ENCODE results near the gene SOHLH2.

SOHLH2 gene

DNA sequence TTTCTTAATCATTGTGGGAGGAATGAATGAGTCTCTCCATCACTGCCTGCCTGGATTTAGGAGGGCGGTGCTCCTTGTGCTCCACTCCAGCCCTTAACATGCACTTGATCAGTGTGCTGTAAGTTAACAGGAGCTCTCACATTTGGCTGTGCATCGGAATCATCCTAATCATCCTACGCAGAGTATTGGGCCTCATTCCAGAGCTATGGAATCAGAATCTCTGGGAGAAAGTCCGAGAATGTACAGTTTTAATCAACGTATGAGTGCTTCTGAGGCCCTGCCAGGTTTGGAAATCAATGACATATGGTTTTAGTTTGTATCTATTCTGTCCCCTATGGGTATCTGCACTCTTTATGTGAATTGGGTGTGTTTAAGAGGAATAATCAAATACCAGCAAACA lies 48.3 kb downstream of the SOHLH2 start:
- no peaks in the 10 kb centered on the region for H3K36me3 ChIP-seq
- H3K27ac ChIP-seq: no peak overlapping the region
- H3K4me1 ChIP-seq: peaks cover 0 to 11% (median 0%) of the 10 kb centered on the region in 10 experiments; a peak in 4 of 20 replicates
- no peaks in the 10 kb centered on the region for H4K20me1 ChIP-seq
- H3K9me3 ChIP-seq (replicated peaks in 1 of 11): no peaks in the 10 kb centered on the region
- TF ChIP-seq Cebpa-rat (IDR thresholded peaks at IDR 0.05): no peak
- H3K9ac ChIP-seq: no peak overlapping the region
- H3K4me3 ChIP-seq: no peak overlapping the region
- H3K27me3 ChIP-seq: no peaks in the 10 kb centered on the region
- H3K4me2 ChIP-seq: no peak overlapping the region

DNA sequence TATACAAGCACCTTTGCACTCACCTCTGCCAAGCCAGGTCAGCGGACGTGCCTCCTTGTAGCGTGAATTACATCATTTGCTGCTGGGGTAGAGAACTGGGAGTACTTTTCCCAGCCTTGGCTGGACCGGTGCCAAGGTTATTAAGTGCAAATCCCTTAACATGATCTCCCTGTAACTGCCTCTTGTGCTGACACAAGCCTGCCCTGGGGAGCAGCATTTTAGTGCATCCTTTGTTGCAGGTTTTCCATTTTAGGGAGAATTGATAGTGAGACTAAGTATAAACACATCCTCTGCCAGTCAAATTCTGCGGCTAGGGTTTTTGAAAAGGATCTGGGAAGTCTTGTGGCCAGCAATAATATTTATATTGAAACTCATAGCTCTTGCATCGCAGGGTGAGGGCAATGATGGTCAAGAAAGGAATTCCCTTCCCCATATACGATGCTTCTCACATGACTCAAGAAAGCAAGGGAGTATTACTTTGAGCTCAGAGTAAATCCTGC lies 50.5 kb downstream of the SOHLH2 start:
- H4K20me1 ChIP-seq: no peaks in the 10 kb centered on the region
- H3K27me3 ChIP-seq: no peaks in the 10 kb centered on the region
- H3K27ac ChIP-seq: no peak overlapping the region
- H3K4me2 ChIP-seq: no peak overlapping the region
- H3K9ac ChIP-seq: no peak overlapping the region
- H3K4me1 ChIP-seq: peaks cover 0 to 15% (median 0%) of the 10 kb centered on the region in 10 experiments; a peak in 4 of 20 replicates
- no peak overlapping the region for H3K4me3 ChIP-seq
- no peak for TF ChIP-seq Cebpa-rat (IDR thresholded peaks at IDR 0.05)
- H3K9me3 ChIP-seq (replicated peaks in 1 of 11): no peaks in the 10 kb centered on the region
- H3K36me3 ChIP-seq: no peaks in the 10 kb centered on the region

DNA sequence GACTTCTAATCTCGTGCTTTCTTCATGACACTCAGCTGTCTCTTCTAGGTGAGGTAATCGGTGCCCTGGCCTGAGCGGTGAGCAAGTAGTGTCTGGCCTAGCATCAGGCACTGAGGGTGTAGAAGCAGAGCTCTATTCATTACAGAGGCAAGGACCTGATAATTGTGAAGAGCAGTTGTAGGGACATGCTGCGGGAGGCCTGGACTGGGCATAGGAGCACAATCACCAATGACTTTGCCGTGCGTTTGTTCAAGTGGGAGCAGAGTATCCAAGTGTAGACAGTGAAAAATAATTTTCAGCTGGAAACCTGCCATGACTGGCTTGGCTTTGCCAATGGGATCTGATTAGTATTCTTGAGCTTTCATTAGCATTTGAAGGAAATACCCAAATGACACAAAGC lies 51.1 kb downstream of the SOHLH2 start:
- H3K4me1 ChIP-seq: peaks cover 0 to 15% (median 0%) of the 10 kb centered on the region in 10 experiments; a peak in 4 of 20 replicates
- H4K20me1 ChIP-seq: no peaks in the 10 kb centered on the region
- H3K4me2 ChIP-seq: no peak overlapping the region
- no peaks in the 10 kb centered on the region for H3K36me3 ChIP-seq
- H3K4me3 ChIP-seq: no peak overlapping the region
- no peaks in the 10 kb centered on the region for H3K9me3 ChIP-seq (replicated peaks in 1 of 11)
- no peaks in the 10 kb centered on the region for H3K27me3 ChIP-seq
- TF ChIP-seq Cebpa-rat (IDR thresholded peaks at IDR 0.05): no peak
- H3K9ac ChIP-seq: no peak overlapping the region
- H3K27ac ChIP-seq: no peak overlapping the region

GRCh38 chr13:36160297-36160696 lies 54.1 kb downstream of the SOHLH2 start:
- no peaks in the 10 kb centered on the region for H3K27me3 ChIP-seq
- H3K4me3 ChIP-seq: no peak overlapping the region

DNA sequence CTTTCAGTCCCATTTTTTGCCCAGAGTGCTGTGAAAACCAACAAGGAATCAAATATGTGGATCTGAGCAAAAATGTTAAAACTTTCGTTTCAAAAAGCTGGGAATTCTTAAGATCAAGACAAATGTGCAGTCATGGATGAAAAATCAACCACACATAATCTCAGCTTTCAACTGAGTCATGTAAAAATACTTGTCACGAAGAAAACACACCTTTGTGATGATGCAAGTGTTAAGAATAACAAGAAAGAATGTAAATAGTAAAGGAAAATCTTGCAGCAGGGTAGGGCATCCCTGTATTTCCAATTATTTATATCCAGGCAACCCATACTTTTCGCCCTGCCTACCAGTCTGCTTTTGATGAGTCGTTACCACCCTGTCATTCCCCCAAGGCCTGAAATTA lies 55.7 kb downstream of the SOHLH2 start:
- H3K27me3 ChIP-seq: no peaks in the 10 kb centered on the region
- H3K4me3 ChIP-seq: no peak overlapping the region
- no peaks in the 10 kb centered on the region for H3K36me3 ChIP-seq
- peaks cover 0 to 15% (median 0%) of the 10 kb centered on the region in 10 experiments; a peak in 4 of 20 replicates for H3K4me1 ChIP-seq
- H3K9me3 ChIP-seq (replicated peaks in 1 of 11): peaks cover 0 to 7% (median 0%) of the 10 kb centered on the region in 11 experiments; a peak in 1 of 22 replicates
- H3K4me2 ChIP-seq: no peak overlapping the region
- no peak overlapping the region for H3K27ac ChIP-seq
- no peaks in the 10 kb centered on the region for H4K20me1 ChIP-seq
- TF ChIP-seq Cebpa-rat (IDR thresholded peaks at IDR 0.05): no peak
- H3K9ac ChIP-seq: no peak overlapping the region

More at GRCh38 chr13:36160297-36160696, 54.1 kb downstream of the SOHLH2 start:
- no peak for TF ChIP-seq Cebpa-rat (IDR thresholded peaks at IDR 0.05)
- H3K9ac ChIP-seq: no peak overlapping the region
- peaks cover 0 to 15% (median 0%) of the 10 kb centered on the region in 10 experiments; a peak in 4 of 20 replicates for H3K4me1 ChIP-seq
- H4K20me1 ChIP-seq: no peaks in the 10 kb centered on the region
- no peaks in the 10 kb centered on the region for H3K36me3 ChIP-seq
- no peak overlapping the region for H3K27ac ChIP-seq
- no peak overlapping the region for H3K4me2 ChIP-seq
- H3K9me3 ChIP-seq (replicated peaks in 1 of 11): no peaks in the 10 kb centered on the region

- Histone ChIP-seq H4K20me1 (no peaks in the 10 kb centered on the region), H3K4me3 (no peak overlapping the region), H3K9ac (no peak overlapping the region), H3K36me3 (no peaks in the 10 kb centered on the region), H3K27ac (no peak overlapping the region), H3K9me3 (replicated peaks in 1 of 11) (peaks cover 0 to 7% (median 0%) of the 10 kb centered on the region in 11 experiments; a peak in 1 of 22 replicates), H3K4me2 (no peak overlapping the region), H3K27me3 (no peaks in the 10 kb centered on the region), H3K4me1 (peaks cover 0 to 15% (median 0%) of the 10 kb centered on the region in 10 experiments; a peak in 4 of 20 replicates)
- no peak for TF ChIP-seq Cebpa-rat (IDR thresholded peaks at IDR 0.05)
These were observed 56.9 kb downstream of the SOHLH2 start for GRCh38 chr13:36157480-36157879.

DNA sequence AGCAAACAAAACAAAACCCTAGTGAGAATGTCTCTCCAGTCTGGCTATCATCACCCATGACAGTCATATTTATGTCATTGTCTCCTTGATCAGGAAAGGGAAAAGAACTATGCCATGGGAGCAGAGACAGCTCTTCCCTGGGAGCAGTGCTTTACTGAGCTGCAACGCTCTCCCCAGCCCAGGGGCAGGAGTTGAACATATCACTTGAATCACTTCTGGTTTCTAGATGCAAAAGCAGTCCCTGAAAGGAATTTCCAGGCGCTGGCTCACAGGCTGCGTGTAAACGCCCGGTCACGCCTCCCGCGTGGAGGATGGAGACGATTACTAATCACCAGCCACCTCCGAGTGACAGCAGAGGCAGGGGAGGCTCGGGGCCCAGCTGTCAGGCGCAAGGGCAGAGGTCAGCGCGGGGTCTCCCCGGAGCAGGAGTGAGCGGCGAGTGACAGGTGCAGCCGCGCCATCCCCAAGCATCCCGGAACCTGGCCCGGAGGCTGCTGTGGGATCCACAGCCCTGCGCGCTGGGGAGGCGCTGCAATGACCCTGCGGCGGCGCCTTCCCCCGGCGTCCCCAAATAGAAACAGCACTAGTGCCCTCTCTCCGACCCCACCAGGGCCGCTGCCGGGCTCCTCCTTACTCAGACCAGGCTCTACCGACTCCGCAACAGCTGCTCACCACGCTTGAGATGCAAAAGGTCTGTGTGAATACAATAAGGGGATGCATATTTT lies 59.6 kb downstream of the SOHLH2 start:
- no peak for TF ChIP-seq Cebpa-rat (IDR thresholded peaks at IDR 0.05)
- Histone ChIP-seq H3K36me3 (no peaks in the 10 kb centered on the region), H4K20me1 (no peaks in the 10 kb centered on the region), H3K9me3 (replicated peaks in 1 of 11) (peaks cover 0 to 20% (median 6%) of the 10 kb centered on the region in 11 experiments; a peak in 4 of 22 replicates), H3K4me1 (no peaks in the 10 kb centered on the region), H3K27me3 (no peaks in the 10 kb centered on the region), H3K9ac (no peak overlapping the region), H3K27ac (no peak overlapping the region), H3K4me3 (no peak overlapping the region), H3K4me2 (no peak overlapping the region)

DNA sequence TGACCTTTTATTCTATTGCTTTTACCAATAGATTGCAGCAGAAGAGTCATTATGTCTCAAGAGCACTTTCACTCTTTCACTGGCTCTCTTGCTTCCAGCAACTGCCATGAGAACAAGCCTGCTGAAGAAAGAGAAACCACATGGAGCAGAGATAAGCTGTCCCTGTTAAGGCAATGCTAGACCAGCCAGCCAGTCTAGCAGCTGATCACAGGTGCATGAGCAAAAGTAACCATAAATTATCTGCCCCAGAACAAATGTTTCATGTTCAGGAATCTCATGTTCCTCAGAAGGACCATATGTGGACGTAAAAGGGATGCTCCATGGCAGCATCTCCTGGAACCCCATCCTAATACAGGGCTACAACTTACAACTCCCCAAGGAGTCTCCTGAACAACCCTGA lies 62.8 kb downstream of the SOHLH2 start:
- Histone ChIP-seq H3K4me1 (no peaks in the 10 kb centered on the region), H3K27ac (no peak overlapping the region), H3K9ac (no peak overlapping the region), H3K4me3 (no peak overlapping the region), H3K27me3 (no peaks in the 10 kb centered on the region), H3K36me3 (no peaks in the 10 kb centered on the region), H4K20me1 (no peaks in the 10 kb centered on the region), H3K9me3 (replicated peaks in 1 of 11) (peaks cover 0 to 20% (median 6%) of the 10 kb centered on the region in 11 experiments; a peak in 4 of 22 replicates), H3K4me2 (no peak overlapping the region)
- no peak for TF ChIP-seq Cebpa-rat (IDR thresholded peaks at IDR 0.05)

- Histone ChIP-seq H4K20me1 (no peaks in the 10 kb centered on the region), H3K9me3 (replicated peaks in 1 of 11) (peaks cover 0 to 20% (median 0%) of the 10 kb centered on the region in 11 experiments; a peak in 3 of 22 replicates), H3K36me3 (no peaks in the 10 kb centered on the region), H3K4me1 (no peaks in the 10 kb centered on the region), H3K27me3 (no peaks in the 10 kb centered on the region), H3K4me3 (no peak overlapping the region), H3K27ac (no peak overlapping the region), H3K9ac (no peak overlapping the region), H3K4me2 (no peak overlapping the region)
- TF ChIP-seq Cebpa-rat (IDR thresholded peaks at IDR 0.05): no peak
These were observed 65.9 kb downstream of the SOHLH2 start for GRCh38 chr13:36148446-36148845.

DNA sequence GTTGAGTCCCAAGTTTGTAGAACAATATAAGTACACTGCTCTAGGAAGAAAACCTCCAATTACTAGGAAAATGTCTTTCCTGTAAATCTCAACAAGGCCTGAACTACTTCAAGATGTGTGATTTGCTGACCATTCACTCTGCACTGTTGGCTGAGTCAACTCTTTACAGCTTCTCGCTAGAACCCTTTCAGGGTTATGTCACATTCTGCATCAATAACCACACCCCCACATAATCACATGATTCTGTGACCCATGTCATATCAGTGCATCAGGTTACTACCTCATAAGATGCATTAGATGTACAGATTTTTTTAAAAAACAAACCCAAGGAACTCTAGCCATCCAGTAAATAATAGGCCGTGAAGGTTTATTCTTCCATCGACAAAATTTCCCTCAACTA lies 67.0 kb downstream of the SOHLH2 start:
- Histone ChIP-seq H3K9me3 (replicated peaks in 1 of 11) (peaks cover 0 to 19% (median 0%) of the 10 kb centered on the region in 11 experiments; a peak in 3 of 22 replicates), H3K4me3 (no peak overlapping the region), H3K36me3 (no peaks in the 10 kb centered on the region), H3K9ac (no peak overlapping the region), H4K20me1 (no peaks in the 10 kb centered on the region), H3K4me2 (no peak overlapping the region), H3K27ac (no peak overlapping the region), H3K4me1 (no peaks in the 10 kb centered on the region), H3K27me3 (no peaks in the 10 kb centered on the region)
- no peak for TF ChIP-seq Cebpa-rat (IDR thresholded peaks at IDR 0.05)
